Loucy (cell line): ENCODE data around the gene CMTM7.
A peak's percentile ranks its signal among the peaks of the same experiment; 100 is the strongest.

Experiments used
- H2AFZ ChIP-seq: fragments of 200-600 bp; sonication (generic); 2 replicates; pipeline ENCODE4 v1.6.0; 2016; ENCODE audit warnings: antibody characterized with exemption, mild to moderate bottlenecking, low read length, moderate library complexity
- H3F3A ChIP-seq: fragments of 200-600 bp; 2 replicates; pipeline ENCODE4 v1.6.0; 2016; ENCODE audit warnings: antibody characterized with exemption, low read depth, mild to moderate bottlenecking
- H3K27me3 ChIP-seq: fragments of 200-600 bp; sonication (generic); 2 replicates; pipeline ENCODE4 v1.6.1; 2014; ENCODE audit warnings: low read length, mild to moderate bottlenecking; ENCODE audit not compliant: insufficient read depth, poor library complexity, severe bottlenecking
- H3K36me3 ChIP-seq: fragments of 200-600 bp; sonication (generic); 2 replicates; pipeline ENCODE4 v1.6.1; 2016; ENCODE audit warnings: low read length; ENCODE audit not compliant: insufficient read depth
- H3K4me1 ChIP-seq: fragments of 200-600 bp; sonication (generic); 2 replicates; pipeline ENCODE4 v1.5.1; 2014; ENCODE audit warnings: low read length, mild to moderate bottlenecking; ENCODE audit not compliant: insufficient read depth, poor library complexity, severe bottlenecking
- H3K4me2 ChIP-seq: fragments of 200-600 bp; sonication (generic); 2 replicates; pipeline ENCODE4 v1.6.0; 2014; ENCODE audit warnings: antibody characterized with exemption, low read length, low read depth, mild to moderate bottlenecking; ENCODE audit not compliant: poor library complexity, severe bottlenecking
- H3K4me3 ChIP-seq: fragments of 200-600 bp; sonication (generic); 2 replicates; pipeline ENCODE4 v1.5.1; 2014; ENCODE audit warnings: low read length, mild to moderate bottlenecking, mixed read lengths; ENCODE audit not compliant: poor library complexity, severe bottlenecking
- H3K79me2 ChIP-seq: fragments of 200-600 bp; sonication (generic); 2 replicates; pipeline ENCODE4 v1.6.1; 2014; ENCODE audit warnings: low read length; ENCODE audit not compliant: insufficient read depth
- H3K9ac ChIP-seq: fragments of 200-600 bp; sonication (generic); 2 replicates; pipeline ENCODE4 v1.6.0; 2014; ENCODE audit warnings: mild to moderate bottlenecking, low read depth, low read length, moderate library complexity; ENCODE audit not compliant: poor library complexity, severe bottlenecking
- H3K9me2 ChIP-seq: fragments of 200-600 bp; sonication (generic); replicated peaks from 2 replicates; pipeline ENCODE4 v1.6.1; 2016; ENCODE audit warnings: low read depth, low read length, mixed read lengths
- H3K9me3 ChIP-seq: fragments of 200-600 bp; sonication (generic); 2 replicates; pipeline ENCODE4 v1.6.1; 2014; ENCODE audit warnings: mild to moderate bottlenecking, antibody characterized with exemption, low read length, low read depth; ENCODE audit not compliant: insufficient read depth
- H4K20me1 ChIP-seq: fragments of 200-600 bp; sonication (generic); 2 replicates; pipeline ENCODE4 v1.6.0; 2014; ENCODE audit warnings: antibody characterized with exemption, low read length, mild to moderate bottlenecking; ENCODE audit not compliant: insufficient read depth, poor library complexity, severe bottlenecking
- CTCF ChIP-seq: fragments of 200-600 bp; sonication (generic); conservative IDR thresholded peaks from 2 replicates; pipeline ENCODE4 v1.5.1; 2014; ENCODE audit warnings: mild to moderate bottlenecking, antibody characterized with exemption, low read length
- EZH2phosphoT487 ChIP-seq: fragments of 200-600 bp; IDR thresholded peaks from 2 replicates; pipeline ENCODE4 v1.6.1; 2018; ENCODE audit warnings: antibody characterized with exemption, mild to moderate bottlenecking, moderate library complexity, borderline replicate concordance

The CMTM7 gene

GRCh38 chr3:32405711-32406323 lies 14.2 kb downstream of the CMTM7 start:
- Histone ChIP-seq H3K4me3 (no peak overlapping the region), H2AFZ (no peak overlapping the region), H4K20me1 (no peaks in the 10 kb centered on the region), H3K27me3 (no peaks in the 10 kb centered on the region), H3K79me2 (peaks cover 9% of the 10 kb centered on the region; the same call in 1 of the 2 replicates), H3K9me2 (no peaks in the 10 kb centered on the region), H3K4me2 (no peak overlapping the region), H3K9ac (no peak overlapping the region), H3K4me1 (peaks cover 7% of the 10 kb centered on the region), H3K9me3 (no peaks in the 10 kb centered on the region), H3F3A (no peaks in the 10 kb centered on the region), H3K36me3 (no peaks in the 10 kb centered on the region)
- TF ChIP-seq EZH2phosphoT487 (no peak), CTCF (no peak)

GRCh38 chr3:32406486-32407408 lies 15.1 kb downstream of the CMTM7 start:
- Histone ChIP-seq H3K9me3 (no peaks in the 10 kb centered on the region), H4K20me1 (no peaks in the 10 kb centered on the region), H3K9ac (peak overlapping the region; percentile 42), H3K36me3 (no peaks in the 10 kb centered on the region), H3K27me3 (no peaks in the 10 kb centered on the region), H3K79me2 (peaks cover 9% of the 10 kb centered on the region; the same call in 1 of the 2 replicates), H3K4me1 (peaks cover 7% of the 10 kb centered on the region), H3F3A (no peaks in the 10 kb centered on the region), H2AFZ (no peak overlapping the region), H3K9me2 (no peaks in the 10 kb centered on the region), H3K4me3 (no peak overlapping the region), H3K4me2 (peak overlapping the region; percentile 20)
- TF ChIP-seq EZH2phosphoT487, result no peak
- TF ChIP-seq CTCF, result no peak

GRCh38 chr3:32410367-32411246 lies 19.0 kb downstream of the CMTM7 start:
- Histone ChIP-seq H3F3A (no peaks in the 10 kb centered on the region), H3K9me3 (no peaks in the 10 kb centered on the region), H2AFZ (no peak overlapping the region), H3K27me3 (no peaks in the 10 kb centered on the region), H3K9me2 (no peaks in the 10 kb centered on the region), H3K4me3 (no peak overlapping the region), H3K4me2 (no peak overlapping the region), H3K4me1 (peaks cover 7% of the 10 kb centered on the region), H3K9ac (no peak overlapping the region), H4K20me1 (no peaks in the 10 kb centered on the region), H3K79me2 (no peaks in the 10 kb centered on the region), H3K36me3 (no peaks in the 10 kb centered on the region)
- TF ChIP-seq CTCF, result no peak
- no peak for TF ChIP-seq EZH2phosphoT487
